ENCODE data around the gene ARL15. TPM values are rescaled to one million over a fixed set of nuclear protein-coding genes. Genes with fewer than 3 reads are reported as not detected.

ARL15 gene
- total and polyA plus RNA-seq, 2 donors (not counting 1 experiment from before 2014, with no cell fraction given), result 5.8 to 20.5 TPM

- POLR2A ChIA-PET, result no interaction called here
- Mint-ChIP-seq H3K27me3 (no peaks in the 10 kb centered on the region), H3K9me3 (ENCODE audit: insufficient read depth) (no peaks in the 10 kb centered on the region), H3K4me3 (no peak overlapping the region), H3K4me1 (no peaks in the 10 kb centered on the region), H3K27ac (no peak overlapping the region)
- no peak overlapping the region for H2AFZ ChIP-seq (ENCODE audit: insufficient read depth, low read depth, low read length, poor library complexity, severe bottlenecking)
- H3K4me1 ChIP-seq (ENCODE audit: control insufficient read depth in 2 of 2, insufficient read depth in 2 of 2, low read length in 2 of 2), result no peaks in the 10 kb centered on the region
- no peak for DNase-seq
- no peak for TF ChIP-seq CTCF (IDR thresholded peaks at IDR 0.05)
- no peak for TF ChIP-seq EZH2 (IDR thresholded peaks at IDR 0.05; ENCODE audit: borderline replicate concordance, insufficient read depth, low read depth, low read length, poor library complexity, severe bottlenecking)
- intact Hi-C loops (cut with micrococcal nuclease), result no loop called here
- H3K27me3 ChIP-seq (replicated peaks in 1 of 4; ENCODE audit: control extremely low read depth in 1 of 4, control insufficient read depth in 3 of 4, insufficient read depth in 4 of 4, low read length in 3 of 4), result no peaks in the 10 kb centered on the region
- CTCF ChIA-PET, result no interaction called here
- no peaks in the 10 kb centered on the region for H4K20me1 ChIP-seq (ENCODE audit: control insufficient read depth, insufficient read depth, low read length, poor library complexity, severe bottlenecking)
- ATAC-seq (ENCODE audit: low read depth), result no peak
- H3K9ac ChIP-seq (ENCODE audit: low read length), result no peak overlapping the region
- H3K4me3 ChIP-seq (ENCODE audit: control extremely low read depth in 1 of 5, extremely low read depth in 1 of 5, insufficient read depth in 1 of 5, low read depth in 2 of 5, low read length in 4 of 5), result no peak overlapping the region
- H3K9me3 ChIP-seq (ENCODE audit: control extremely low read depth in 1 of 3, control insufficient read depth in 2 of 3, insufficient read depth in 1 of 3, low read length in 2 of 3), result no peaks in the 10 kb centered on the region
- H3K27ac ChIP-seq (ENCODE audit: low read length in 2 of 2), result no peak overlapping the region
- no peaks in the 10 kb centered on the region for H3K79me2 ChIP-seq (ENCODE audit: control insufficient read depth, insufficient read depth, low read length)
- no peaks in the 10 kb centered on the region for H3K36me3 ChIP-seq (replicated peaks in 1 of 2; ENCODE audit: control extremely low read depth in 1 of 2, control insufficient read depth in 1 of 2, extremely low read depth in 1 of 2, insufficient read depth in 2 of 2, low read length in 1 of 2)
- H3K4me2 ChIP-seq (replicated peaks; ENCODE audit: low read depth, low read length, poor library complexity, severe bottlenecking), result no peak overlapping the region
- 78% methylated on average over 2 of the region's 4 CpGs for WGBS (ENCODE audit: insufficient coverage)
Observed at GRCh38 chr5:53991942-53992341, 318.4 kb downstream of the ARL15 start.

GRCh38 chr5:53987101-53987500 lies 323.3 kb downstream of the ARL15 start:
- Histone ChIP-seq H3K4me1 (ENCODE audit: control insufficient read depth in 2 of 2, insufficient read depth in 2 of 2, low read length in 2 of 2) (no peaks in the 10 kb centered on the region), H3K79me2 (ENCODE audit: control insufficient read depth, insufficient read depth, low read length) (no peaks in the 10 kb centered on the region), H3K9ac (ENCODE audit: low read length) (no peak overlapping the region), H2AFZ (ENCODE audit: insufficient read depth, low read depth, low read length, poor library complexity, severe bottlenecking) (no peak overlapping the region), H3K27ac (ENCODE audit: low read length in 2 of 2) (no peak overlapping the region), H4K20me1 (ENCODE audit: control insufficient read depth, insufficient read depth, low read length, poor library complexity, severe bottlenecking) (no peaks in the 10 kb centered on the region), H3K4me3 (ENCODE audit: control extremely low read depth in 1 of 5, extremely low read depth in 1 of 5, insufficient read depth in 1 of 5, low read depth in 2 of 5, low read length in 4 of 5) (no peak overlapping the region), H3K36me3 (replicated peaks in 1 of 2; ENCODE audit: control extremely low read depth in 1 of 2, control insufficient read depth in 1 of 2, extremely low read depth in 1 of 2, insufficient read depth in 2 of 2, low read length in 1 of 2) (no peaks in the 10 kb centered on the region), H3K9me3 (ENCODE audit: control extremely low read depth in 1 of 3, control insufficient read depth in 2 of 3, insufficient read depth in 1 of 3, low read length in 2 of 3) (no peaks in the 10 kb centered on the region), H3K4me2 (replicated peaks; ENCODE audit: low read depth, low read length, poor library complexity, severe bottlenecking) (no peak overlapping the region), H3K27me3 (replicated peaks in 1 of 4; ENCODE audit: control extremely low read depth in 1 of 4, control insufficient read depth in 3 of 4, insufficient read depth in 4 of 4, low read length in 3 of 4) (no peaks in the 10 kb centered on the region)
- CTCF ChIA-PET, result interaction anchor here (0.7 kb wide), 1 partner anchor 819 kb away, joined by 4 read pairs; no protein-coding TSS in a partner anchor
- H3K27me3 Mint-ChIP-seq, result no peaks in the 10 kb centered on the region
- no peaks in the 10 kb centered on the region for H3K4me1 Mint-ChIP-seq
- H3K9me3 Mint-ChIP-seq (ENCODE audit: insufficient read depth), result peaks cover 5% of the 10 kb centered on the region
- POLR2A ChIA-PET, result no interaction called here
- no peak for TF ChIP-seq CTCF (IDR thresholded peaks at IDR 0.05)
- TF ChIP-seq EZH2 (IDR thresholded peaks at IDR 0.05; ENCODE audit: borderline replicate concordance, insufficient read depth, low read depth, low read length, poor library complexity, severe bottlenecking), result no peak
- DNase-seq (no peak), ATAC-seq (ENCODE audit: low read depth) (no peak)
- WGBS (ENCODE audit: insufficient coverage), result no CpG with 5 or more reads among the region's 3 CpGs
- H3K27ac Mint-ChIP-seq, result no peak overlapping the region
- no peak overlapping the region for H3K4me3 Mint-ChIP-seq
- intact Hi-C loops (cut with micrococcal nuclease), result no loop called here

Data from B cell (primary cell).